K562 (cell line): ENCODE results near the gene NEDD1. TPM values are rescaled to one million over a fixed set of nuclear protein-coding genes. Genes with fewer than 3 reads are reported as not detected.

Experiments used
- BACH1 ChIP-seq: fragments of 200-800 bp; sonication (Bioruptor generic); IDR thresholded peaks from 2 replicates; pipeline ENCODE4 v1.6.1; 2016; ENCODE audit warnings: missing genetic modification characterization, missing compliant biosample characterization
- BCOR ChIP-seq: fragments of 450-650 bp; IDR thresholded peaks from 2 replicates; pipeline ENCODE4 v1.6.1; 2016
- E2F3 ChIP-seq: fragments of 250-450 bp; sonication (Bioruptor Pico); IDR thresholded peaks from 2 replicates; pipeline ENCODE4 v1.4.0; 2020; ENCODE audit warnings: mild to moderate bottlenecking
- ETV1 ChIP-seq: fragments of 450-650 bp; conservative IDR thresholded peaks from 2 replicates; pipeline ENCODE4 v1.6.1; 2016; ENCODE audit warnings: missing genetic modification characterization, control low read depth, low read depth, missing compliant biosample characterization
- EWSR1 ChIP-seq: fragments of 450-650 bp; IDR thresholded peaks from 2 replicates; pipeline ENCODE4 v1.6.1; 2018; ENCODE audit warnings: borderline replicate concordance, mild to moderate bottlenecking, low read depth, moderate library complexity; ENCODE audit not compliant: partially characterized antibody
- FOXK1 ChIP-seq: sonication (generic); formaldehyde crosslinking; IDR thresholded peaks from 2 replicates; pipeline ENCODE4 v1.8.0; 2022; ENCODE audit warnings: missing genetic modification reagents, mild to moderate bottlenecking, borderline replicate concordance
- LCOR ChIP-seq: sonication (generic); formaldehyde crosslinking; IDR thresholded peaks from 2 replicates; pipeline ENCODE4 v1.8.0; 2022; ENCODE audit warnings: mild to moderate bottlenecking, missing genetic modification reagents
- MAFK ChIP-seq: IDR thresholded peaks from 2 replicates; pipeline ENCODE4 v1.6.1; 2011; ENCODE audit warnings: low read length, improper control_type of control experiment
- MECOM ChIP-seq: fragments of 250-450 bp; sonication (Bioruptor Pico); IDR thresholded peaks from 2 replicates; pipeline ENCODE4 v1.8.0; 2022; ENCODE audit warnings: inconsistent platforms
- MIER1 ChIP-seq: fragments of 450-650 bp; IDR thresholded peaks from 2 replicates; pipeline ENCODE4 v1.6.1; 2016; ENCODE audit warnings: antibody characterized with exemption, mild to moderate bottlenecking, low read depth
- NFATC3 ChIP-seq: fragments of 450-650 bp; IDR thresholded peaks from 2 replicates; pipeline ENCODE4 v1.6.1; 2017; ENCODE audit warnings: mild to moderate bottlenecking
- NRF1 ChIP-seq, 2 experiments: fragments of 450-650 bp; IDR thresholded peaks in 1 of 2; conservative IDR thresholded peaks in 1 of 2; 2 replicates each; pipeline ENCODE4 v1.6.1; 2014; ENCODE audit warnings: mild to moderate bottlenecking in 2 of 2
- SIN3B ChIP-seq: fragments of 450-650 bp; IDR thresholded peaks from 2 replicates; pipeline ENCODE4 v1.6.1; 2017; ENCODE audit warnings: low read depth, mild to moderate bottlenecking, moderate library complexity
- TBP ChIP-seq: optimal IDR thresholded peaks from 2 replicates; pipeline ENCODE3; 2011; ENCODE audit warnings: low read depth, low read length, improper control_type of control experiment
- TFAP4 ChIP-seq: sonication (generic); formaldehyde crosslinking; IDR thresholded peaks from 2 replicates; pipeline ENCODE4 v1.8.0; 2022; ENCODE audit warnings: missing genetic modification reagents, mild to moderate bottlenecking, moderate library complexity, borderline replicate concordance
- TRIM24 ChIP-seq, 2 experiments: fragments of 450-650 bp; IDR thresholded peaks; 2 replicates each; pipeline ENCODE4 v1.6.1; 2016
- ZBTB11 ChIP-seq, 3 experiments: fragments of 200-800 bp in 1 of 3; fragments of 250-450 bp in 1 of 3; fragments of 450-650 bp in 1 of 3; sonication (Bioruptor Pico) in 1 of 3; sonication (Bioruptor generic) in 1 of 3; formaldehyde crosslinking in 1 of 3; IDR thresholded peaks; 2 replicates each; pipeline versions ENCODE4 v1.6.1 to v1.8.0; 2016 to 2022; ENCODE audit warnings: mild to moderate bottlenecking in 2 of 3, missing genetic modification characterization in 2 of 3, missing compliant biosample characterization in 1 of 3, moderate library complexity in 1 of 3
- ZC3H11A ChIP-seq: IDR thresholded peaks from 2 replicates; pipeline ENCODE4 v1.6.1; 2012; ENCODE audit warnings: low read depth, low read length, improper control_type of control experiment
- ZNF134 ChIP-seq: fragments of 250-450 bp; sonication (Bioruptor Pico); conservative IDR thresholded peaks from 2 replicates; pipeline ENCODE4 v1.4.0; 2020
- ZNF639 ChIP-seq, 2 experiments: fragments of 200-800 bp in 1 of 2; sonication (Bioruptor generic) in 1 of 2; sonication (generic) in 1 of 2; formaldehyde crosslinking in 1 of 2; IDR thresholded peaks in 1 of 2; conservative IDR thresholded peaks in 1 of 2; 2 replicates each; pipeline versions ENCODE4 v1.5.0 to v1.6.1; 2016 to 2020; ENCODE audit warnings: missing compliant biosample characterization in 1 of 2, missing genetic modification characterization in 1 of 2, missing genetic modification reagents in 1 of 2
- polyA plus RNA-seq, 8 experiments: library from polyadenylated mRNA; depleted of rRNA in 4 of 8; stranded (reverse) in 5 of 8; unstranded in 3 of 8; fragments of >200 nt; fragmentation: Nextera tagmentation in 2 of 8; fragmentation: Illumina TruSeq in 1 of 8; extraction: Ambion mirVana in 2 of 8; extraction: Trizol in 1 of 8; gene quantifications; 2 replicates each; pipeline versions ENCODE4 v1.2.1 to v1.2.3, GENCODE V29; 2011 to 2014; ENCODE audit warnings: inconsistent platforms in 1 of 8, missing spikeins in 1 of 8
- total RNA-seq, 7 experiments: library from RNA; depleted of rRNA in 6 of 7; stranded (reverse); fragments of >200 nt in 6 of 7; fragmentation: Illumina TruSeq in 2 of 7; extraction: Trizol in 2 of 7; gene quantifications; 2 replicates each; pipeline versions ENCODE4 v1.2.1 to v1.2.3, GENCODE V29; 2011 to 2021; ENCODE audit warnings: low replicate concordance in 1 of 7

NEDD1 gene
- total and polyA plus RNA-seq, 9 of the 15 experiments (the other 6 are each of a cell fraction or from before 2014, with no cell fraction given) = 7.5 to 29.3 (median 14.8) TPM

GRCh38 chr12:96906849-96907670, at the start of gene NEDD1 (continued):
- peak; percentile 15; the same call in 1 of the 2 replicates for TF ChIP-seq ZNF134
- TF ChIP-seq ZNF639 (CRISPR knock-in tag; conservative IDR thresholded peaks at IDR 0.05 in 1 of 2, IDR thresholded peaks at IDR 0.05 in 1 of 2) = no peak
- 0 out of 2 replicates have a peak, but pooled peaks have one; percentile 30 for TF ChIP-seq LCOR (CRISPR knock-in tag)
- peak; percentile 62 to 96 (median 63); a peak in 4 of 6 replicates for TF ChIP-seq ZBTB11 (CRISPR knock-in tag; IDR thresholded peaks at IDR 0.05)
- no peak for TF ChIP-seq FOXK1 (CRISPR knock-in tag)
- no peak for TF ChIP-seq EWSR1
- peak in 1 of 2 experiments; percentile 27; a peak in 1 of 4 replicates for TF ChIP-seq TRIM24 (IDR thresholded peaks at IDR 0.05)
- TF ChIP-seq TFAP4 (CRISPR knock-in tag) = peak; percentile 68; the same call in 1 of the 2 replicates
- TF ChIP-seq MAFK = no peak
- TF ChIP-seq MECOM = no peak
- peak in 1 of 2 experiments; percentile 77 for TF ChIP-seq NRF1 (conservative IDR thresholded peaks at IDR 0.05 in 1 of 2, IDR thresholded peaks at IDR 0.05 in 1 of 2)
- no peak for TF ChIP-seq NFATC3
- no peak for TF ChIP-seq MIER1
- peak; percentile 54 for TF ChIP-seq TBP
- TF ChIP-seq E2F3 = 0 out of 2 replicates have a peak, but pooled peaks have one; percentile 27
- no peak for TF ChIP-seq BACH1 (tag)
- peak; percentile 96 for TF ChIP-seq BCOR
- TF ChIP-seq ETV1 (tag) = peak; percentile 85
- peak; percentile 39; the same call in 1 of the 2 replicates for TF ChIP-seq SIN3B
- no peak for TF ChIP-seq ZC3H11A
